Activated naive CD4-positive, alpha-beta T cell treated with anti-CD3 and anti-CD28 coated beads, Interleukin-2, amount 50 U/mL, for 72 hours (primary cell): ENCODE data around the gene EARS2. TPM values are rescaled to one million over a fixed set of nuclear protein-coding genes. Genes with fewer than 3 reads are reported as not detected.
"Not testable (repeated sequence)": the region's sequence is repeated elsewhere in the genome, so short reads cannot be mapped to it uniquely, and the experiment has no call there.

ENCODE experiments used
- ATAC-seq, 2 donors: fragments of 150-1000 bp; cut with Tn5 transposase; 2 replicates each; pipeline ENCODE4 v1.10.0; 2021; ENCODE audit warnings: mild to moderate bottlenecking in 2 of 2, moderate library complexity in 2 of 2
- DNase-seq, 2 donors: peaks; one replicate each; pipeline ENCODE4 v3.0.0; 2021 to 2022; ENCODE audit warnings: low spot score in 2 of 2
- H3K27ac Mint-ChIP-seq, 2 donors: one replicate each; pipeline ENCODE4 v1.8.0; 2022; ENCODE audit warnings: mild to moderate bottlenecking in 2 of 2, mixed read lengths in 2 of 2
- H3K36me3 Mint-ChIP-seq, 2 donors: one replicate each; pipeline ENCODE4 v1.8.0; 2022; ENCODE audit warnings: mixed read lengths in 2 of 2
- H3K9me3 Mint-ChIP-seq, 2 donors: one replicate each; pipeline ENCODE4 v1.8.0; 2022; ENCODE audit warnings: mixed read lengths in 2 of 2
- total RNA-seq, 2 donors: library from RNA; stranded (reverse); gene quantifications; one replicate each; pipeline ENCODE4 v1.2.3, GENCODE V29; 2022

EARS2 gene
- total RNA-seq, 2 donors from 2014 or later, result 22.9 to 30.6 TPM

GRCh38 chr16:23519282-23519681 lies 37.9 kb downstream of the EARS2 start:
- no peaks in the 10 kb centered on the region for H3K9me3 Mint-ChIP-seq
- no peak for ATAC-seq

GRCh38 chr16:23518435-23518891 lies 38.7 kb downstream of the EARS2 start:
- ATAC-seq (no peak), DNase-seq (no peak)
- Mint-ChIP-seq H3K36me3 (peaks cover 9 to 21% of the 10 kb centered on the region in 2 donors), H3K9me3 (no peaks in the 10 kb centered on the region), H3K27ac (peak overlapping the region in 1 of 2 donors; percentile 28)

More at GRCh38 chr16:23519282-23519681, 37.9 kb downstream of the EARS2 start:
- no peak for DNase-seq
- peaks cover 9 to 24% of the 10 kb centered on the region in 2 donors for H3K36me3 Mint-ChIP-seq
- no peak overlapping the region for H3K27ac Mint-ChIP-seq

DNA sequence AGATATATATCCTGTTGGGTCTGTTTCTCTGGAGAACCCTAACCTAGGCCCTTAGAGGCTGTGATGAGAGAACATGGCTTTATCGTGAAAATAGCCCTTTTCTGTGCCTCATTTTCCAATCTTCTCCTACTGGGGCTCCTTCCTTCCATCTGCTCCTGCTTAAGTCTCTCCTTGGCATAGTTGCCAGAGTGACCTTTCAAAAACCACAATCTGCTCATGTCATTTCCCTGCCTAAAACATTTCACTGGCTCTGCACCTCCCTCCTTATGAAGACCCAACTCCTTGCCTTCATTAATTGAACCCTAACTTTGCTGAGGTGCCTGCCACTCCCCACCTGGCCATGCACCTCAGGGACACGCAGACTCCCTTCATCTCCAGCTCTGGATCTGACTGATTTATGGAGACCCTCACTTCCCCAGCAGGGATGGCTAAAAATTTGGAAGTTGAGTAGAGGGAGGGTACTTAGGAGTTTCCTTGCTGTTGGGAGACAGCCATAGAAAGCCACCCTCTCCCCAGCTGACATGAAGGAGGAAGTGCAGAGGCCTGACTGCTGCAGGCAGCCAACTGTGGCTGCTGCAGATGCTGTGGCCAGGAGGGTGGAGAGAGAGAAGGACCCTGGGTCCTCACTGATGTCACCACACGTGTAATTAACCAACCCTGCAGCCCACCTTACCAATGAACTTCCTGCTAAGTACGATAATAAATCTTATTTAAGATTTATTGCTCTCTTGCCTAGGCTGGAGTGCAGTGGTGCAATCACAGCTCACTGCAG lies 40.6 kb downstream of the EARS2 start:
- peak overlapping the region in 1 of 2 donors; percentile 1 for H3K27ac Mint-ChIP-seq
- no peak for DNase-seq
- no peak for ATAC-seq
- peaks cover 5 to 7% of the 10 kb centered on the region in 2 donors for H3K36me3 Mint-ChIP-seq
- no peaks in the 10 kb centered on the region for H3K9me3 Mint-ChIP-seq

GRCh38 chr16:23515881-23516280 lies 41.3 kb downstream of the EARS2 start:
- ATAC-seq, result no peak
- H3K27ac Mint-ChIP-seq, result no peak overlapping the region
- peaks cover 4 to 6% of the 10 kb centered on the region in 2 donors for H3K36me3 Mint-ChIP-seq
- DNase-seq, result no peak
- no peaks in the 10 kb centered on the region for H3K9me3 Mint-ChIP-seq

GRCh38 chr16:23514381-23515152 lies 42.6 kb downstream of the EARS2 start:
- H3K36me3 Mint-ChIP-seq, result peaks cover 5 to 6% of the 10 kb centered on the region in 2 donors
- ATAC-seq, result peak; percentile 27 to 54
- H3K27ac Mint-ChIP-seq, result no peak overlapping the region
- no peaks in the 10 kb centered on the region for H3K9me3 Mint-ChIP-seq
- peak in 1 of 2 donors; percentile 33 for DNase-seq

GRCh38 chr16:23512168-23512695 lies 44.9 kb downstream of the EARS2 start:
- DNase-seq (no peak), ATAC-seq (no peak)
- H3K27ac Mint-ChIP-seq, result no peak overlapping the region
- H3K9me3 Mint-ChIP-seq, result peaks cover 0 to 6% of the 10 kb centered on the region in 2 donors
- peaks cover 15 to 16% of the 10 kb centered on the region in 2 donors for H3K36me3 Mint-ChIP-seq

- Mint-ChIP-seq H3K9me3 (peaks cover 0 to 6% of the 10 kb centered on the region in 2 donors), H3K36me3 (peaks cover 15 to 16% of the 10 kb centered on the region in 2 donors), H3K27ac (no peak overlapping the region)
- no peak for DNase-seq
- ATAC-seq, result no peak
These were observed 45.4 kb downstream of the EARS2 start for GRCh38 chr16:23511731-23512130.

GRCh38 chr16:23510915-23511270 lies 46.3 kb downstream of the EARS2 start:
- not testable (repeated sequence) for H3K9me3 Mint-ChIP-seq, DNase-seq, ATAC-seq
- peak overlapping the region in 1 of 2 donors; percentile 87 for H3K27ac Mint-ChIP-seq
- peaks cover 15 to 16% of the 10 kb centered on the region in 2 donors for H3K36me3 Mint-ChIP-seq

DNA sequence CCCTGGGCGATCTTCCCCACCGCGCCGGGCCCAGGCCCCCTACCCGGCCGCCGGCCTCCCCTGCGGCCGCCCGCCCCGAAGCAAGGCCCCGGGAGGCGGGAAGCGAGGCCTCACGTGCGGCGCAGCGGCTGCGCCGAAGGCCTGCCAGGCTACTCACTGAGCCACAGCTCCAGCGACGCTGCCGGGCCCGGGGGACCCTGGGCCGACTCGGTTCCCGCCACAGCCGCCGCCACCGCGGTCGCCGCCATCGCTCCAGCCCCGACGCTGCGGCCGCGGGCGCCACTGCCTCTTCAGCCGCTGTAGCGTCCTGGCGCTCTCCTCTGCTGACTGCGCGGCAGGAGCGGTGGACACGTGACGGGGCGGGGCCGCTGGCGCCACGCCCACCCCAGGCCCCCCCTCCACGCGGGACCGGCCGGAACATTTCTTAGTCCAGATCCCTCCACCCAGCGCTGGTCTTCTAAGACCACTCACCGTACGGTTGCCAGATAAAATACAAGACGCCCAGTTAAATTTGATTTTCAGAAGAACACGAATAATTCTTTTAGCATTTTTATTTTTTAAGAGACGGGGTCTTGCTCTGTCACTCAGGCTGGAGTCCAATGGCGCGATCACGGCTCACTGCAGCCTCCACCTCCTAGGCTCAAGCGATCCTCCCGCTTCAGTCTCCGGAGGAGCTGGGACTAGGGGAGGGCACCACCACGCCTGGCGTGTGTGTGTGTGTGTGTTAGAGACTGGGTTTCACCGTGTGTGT lies 46.8 kb downstream of the EARS2 start, which contains the start of gene GGA2:
GGA2 (minus strand) TSS at position 331 of the 751 bp plus-strand sequence; CDS start at position 248, 83 bp downstream.
- peak; percentile 75 to 84 for DNase-seq
- Mint-ChIP-seq H3K9me3 (peaks cover 0 to 6% of the 10 kb centered on the region in 2 donors), H3K27ac (peak within 1 kb of the TSS; percentile 79 to 87), H3K36me3 (peaks cover 15 to 16% of the 10 kb centered on the region in 2 donors)
- ATAC-seq, result peak; percentile 93 to 96

- Mint-ChIP-seq H3K9me3 (peaks cover 0 to 6% of the 10 kb centered on the region in 2 donors), H3K27ac (peak overlapping the region; percentile 66 to 87), H3K36me3 (peaks cover 15 to 16% of the 10 kb centered on the region in 2 donors)
- peak; percentile 9 to 21 for ATAC-seq
- DNase-seq, result peak in 1 of 2 donors; percentile 22
These were observed 47.4 kb downstream of the EARS2 start for GRCh38 chr16:23509782-23510163.

GRCh38 chr16:23509441-23509754 lies 47.8 kb downstream of the EARS2 start:
- H3K27ac Mint-ChIP-seq, result peak overlapping the region; percentile 66 to 87
- DNase-seq, result no peak
- peaks cover 0 to 6% of the 10 kb centered on the region in 2 donors for H3K9me3 Mint-ChIP-seq
- no peak for ATAC-seq
- H3K36me3 Mint-ChIP-seq, result peaks cover 15 to 16% of the 10 kb centered on the region in 2 donors

- Mint-ChIP-seq H3K36me3 (peaks cover 15 to 16% of the 10 kb centered on the region in 2 donors), H3K9me3 (peaks cover 0 to 6% of the 10 kb centered on the region in 2 donors), H3K27ac (peak overlapping the region; percentile 66 to 87)
- no peak for DNase-seq
- no peak for ATAC-seq
These were observed 48.3 kb downstream of the EARS2 start for GRCh38 chr16:23508589-23509440.

DNA sequence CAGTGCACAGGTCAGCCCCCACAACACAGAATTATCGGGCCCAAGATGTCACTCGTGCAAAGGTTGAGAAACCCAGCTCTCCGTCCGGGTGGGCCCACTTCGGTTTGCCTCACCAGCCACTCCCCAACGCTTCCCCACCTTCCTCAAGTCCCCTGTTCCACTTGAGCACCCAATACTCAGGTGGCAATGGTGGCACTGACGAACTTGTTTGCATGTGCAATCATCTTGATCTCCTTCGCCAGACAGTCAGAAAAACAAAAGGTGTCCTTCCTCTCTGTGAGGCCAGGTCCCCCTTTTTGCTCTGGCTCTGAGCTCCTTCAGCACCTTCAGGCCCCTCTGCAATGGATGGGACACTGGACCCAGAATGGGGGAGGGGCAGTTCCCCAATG lies 50.5 kb downstream of the EARS2 start:
- ATAC-seq (no peak), DNase-seq (no peak)
- Mint-ChIP-seq H3K9me3 (peaks cover 0 to 6% of the 10 kb centered on the region in 2 donors), H3K36me3 (peaks cover 15 to 16% of the 10 kb centered on the region in 2 donors), H3K27ac (peak overlapping the region in 1 of 2 donors; percentile 34)

GRCh38 chr16:23505671-23506605 lies 51.2 kb downstream of the EARS2 start:
- Mint-ChIP-seq H3K27ac (peak overlapping the region; percentile 34 to 39), H3K9me3 (peaks cover 0 to 6% of the 10 kb centered on the region in 2 donors), H3K36me3 (peaks cover 15 to 16% of the 10 kb centered on the region in 2 donors)
- DNase-seq (no peak), ATAC-seq (no peak)
